ENCODE measurements around the gene SERPINB8.

DNA sequence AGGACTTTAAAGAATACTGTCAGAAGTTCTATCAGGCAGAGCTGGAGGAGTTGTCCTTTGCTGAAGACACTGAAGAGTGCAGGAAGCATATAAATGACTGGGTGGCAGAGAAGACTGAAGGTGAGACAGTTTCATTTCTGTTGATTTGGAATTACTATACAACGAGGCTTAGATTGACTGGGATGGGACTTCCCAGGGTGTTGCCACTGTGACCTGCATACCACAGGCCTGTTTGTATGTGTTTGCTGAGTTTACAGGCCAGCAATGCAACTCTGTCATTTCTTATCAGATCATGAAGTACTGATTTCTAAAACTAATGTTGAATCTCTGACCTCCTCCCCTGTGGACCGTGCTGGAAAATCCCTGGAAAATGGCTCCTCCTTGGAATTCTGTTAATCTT, 11.8 kb downstream of the SERPINB8 start:
- TF ChIP-seq, protein P1, sequence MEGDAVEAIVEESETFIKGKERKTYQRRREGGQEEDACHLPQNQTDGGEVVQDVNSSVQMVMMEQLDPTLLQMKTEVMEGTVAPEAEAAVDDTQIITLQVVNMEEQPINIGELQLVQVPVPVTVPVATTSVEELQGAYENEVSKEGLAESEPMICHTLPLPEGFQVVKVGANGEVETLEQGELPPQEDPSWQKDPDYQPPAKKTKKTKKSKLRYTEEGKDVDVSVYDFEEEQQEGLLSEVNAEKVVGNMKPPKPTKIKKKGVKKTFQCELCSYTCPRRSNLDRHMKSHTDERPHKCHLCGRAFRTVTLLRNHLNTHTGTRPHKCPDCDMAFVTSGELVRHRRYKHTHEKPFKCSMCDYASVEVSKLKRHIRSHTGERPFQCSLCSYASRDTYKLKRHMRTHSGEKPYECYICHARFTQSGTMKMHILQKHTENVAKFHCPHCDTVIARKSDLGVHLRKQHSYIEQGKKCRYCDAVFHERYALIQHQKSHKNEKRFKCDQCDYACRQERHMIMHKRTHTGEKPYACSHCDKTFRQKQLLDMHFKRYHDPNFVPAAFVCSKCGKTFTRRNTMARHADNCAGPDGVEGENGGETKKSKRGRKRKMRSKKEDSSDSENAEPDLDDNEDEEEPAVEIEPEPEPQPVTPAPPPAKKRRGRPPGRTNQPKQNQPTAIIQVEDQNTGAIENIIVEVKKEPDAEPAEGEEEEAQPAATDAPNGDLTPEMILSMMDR (conservative IDR thresholded peaks at IDR 0.05), result no peak
- no peak for TF ChIP-seq ZFX (IDR thresholded peaks at IDR 0.05)
